Fibroblast of lung (primary cell): ENCODE data around the gene FKBP4.

Source experiments
- CTCF ChIP-seq, 2 donors: IDR thresholded peaks in 1 of 2; conservative IDR thresholded peaks in 1 of 2; 1 replicate in 1 of 2; 2 replicates in 1 of 2; pipeline ENCODE4 v1.5.1; 2011 to 2012; ENCODE audit warnings: low read length in 2 of 2, control low read depth in 1 of 2, inconsistent platforms in 1 of 2, low read depth in 1 of 2, mild to moderate bottlenecking in 1 of 2
- EZH2 ChIP-seq: IDR thresholded peaks from 2 replicates; pipeline ENCODE4 v1.5.1; 2012; ENCODE audit warnings: low read length, control low read depth, mild to moderate bottlenecking; ENCODE audit errors: missing control alignments

GRCh38 chr12:2796187-2796666, 1.5 kb downstream of the FKBP4 start:
- TF ChIP-seq CTCF (conservative IDR thresholded peaks at IDR 0.05 in 1 of 2, IDR thresholded peaks at IDR 0.05 in 1 of 2; ENCODE audit: low read depth in 1 of 2, low read length in 2 of 2) (no peak), EZH2 (no peak)
